Activated naive CD8-positive, alpha-beta T cell (primary cell): ENCODE measurements around the gene DCBLD1.
"Not testable (repeated sequence)": the region's sequence is repeated elsewhere in the genome, so short reads cannot be mapped to it uniquely, and the experiment has no call there.

Experiments
- H3K27ac Mint-ChIP-seq: one replicate; pipeline ENCODE4 v1.8.0; 2021; ENCODE audit warnings: mixed read lengths
- H3K27me3 Mint-ChIP-seq: one replicate; pipeline ENCODE4 v1.8.0; 2021; ENCODE audit warnings: mixed read lengths
- H3K36me3 Mint-ChIP-seq: one replicate; pipeline ENCODE4 v1.8.0; 2021; ENCODE audit warnings: mixed read lengths
- H3K4me1 Mint-ChIP-seq: one replicate; pipeline ENCODE4 v1.8.0; 2021; ENCODE audit warnings: low read depth, mixed read lengths
- H3K4me3 Mint-ChIP-seq: one replicate; pipeline ENCODE4 v1.8.0; 2021; ENCODE audit warnings: mild to moderate bottlenecking, mixed read lengths
- H3K9me3 Mint-ChIP-seq: one replicate; pipeline ENCODE4 v1.8.0; 2021; ENCODE audit warnings: low read depth, mixed read lengths

DCBLD1 gene

DNA sequence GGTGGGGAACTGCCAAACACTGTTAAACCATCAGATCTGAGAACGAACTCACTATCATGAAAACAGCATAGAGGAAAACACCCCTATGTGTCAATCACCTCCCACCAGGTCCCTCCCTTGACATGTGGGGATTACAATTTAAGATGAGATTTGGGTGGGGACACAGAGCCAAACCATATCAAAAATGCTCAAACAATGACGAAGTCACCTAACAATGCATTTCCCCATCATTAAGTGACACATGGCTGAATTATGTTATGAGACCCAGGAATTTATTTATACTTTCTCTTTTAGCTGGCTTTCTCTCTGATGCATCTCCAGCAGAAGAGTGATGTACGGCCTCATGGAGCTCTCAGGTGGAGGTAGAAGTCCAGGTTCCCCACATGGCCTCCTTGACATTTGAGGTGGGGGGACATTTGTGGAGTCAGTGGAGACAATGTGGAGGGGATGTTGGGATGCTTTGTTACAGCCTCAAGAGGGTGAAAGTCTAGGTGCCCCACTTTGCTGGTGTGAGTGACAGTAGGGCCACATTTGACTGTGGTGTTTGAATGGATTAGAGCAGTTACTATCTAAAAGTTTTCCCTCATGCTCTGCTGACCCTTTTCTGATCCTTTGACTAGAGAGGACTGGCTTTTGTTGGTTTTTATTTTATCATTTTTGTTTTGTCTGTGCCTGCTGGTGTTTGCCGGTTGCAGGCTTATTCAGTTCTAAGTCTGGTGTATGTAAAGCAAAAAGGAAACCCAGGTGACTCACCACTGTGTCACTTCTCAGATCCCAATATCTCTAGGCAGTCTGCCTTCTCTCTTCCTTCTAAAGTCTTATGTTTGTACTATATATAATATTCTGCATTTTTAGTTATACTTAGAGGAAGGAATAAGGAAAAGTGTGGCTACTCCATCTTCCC, 18.5 kb upstream of the DCBLD1 start:
- no peak overlapping the region for H3K4me3 Mint-ChIP-seq
- peak overlapping the region; percentile 54 for H3K27ac Mint-ChIP-seq
- H3K36me3 Mint-ChIP-seq, result no peaks in the 10 kb centered on the region
- H3K27me3 Mint-ChIP-seq, result peaks cover 9% of the 10 kb centered on the region
- no peaks in the 10 kb centered on the region for H3K9me3 Mint-ChIP-seq
- peaks cover 11% of the 10 kb centered on the region for H3K4me1 Mint-ChIP-seq

DNA sequence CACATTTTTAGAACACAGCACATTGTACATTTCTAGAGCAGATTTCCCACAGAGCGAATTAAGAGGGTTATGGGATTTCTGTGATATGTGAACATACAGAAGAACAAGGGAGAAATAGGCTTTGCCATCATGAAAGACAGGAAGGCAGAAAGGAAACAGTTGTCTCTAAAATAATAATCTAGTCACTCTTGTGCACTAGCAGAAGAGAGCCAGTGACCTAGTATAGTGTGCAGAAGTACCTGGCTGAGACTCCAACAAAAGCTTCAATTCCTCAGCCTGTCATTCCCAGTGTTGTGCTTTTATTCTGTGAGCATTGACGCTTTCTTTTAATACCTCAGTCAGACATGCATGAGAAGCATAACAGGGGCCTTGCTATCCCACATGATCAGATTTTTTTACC, 17.8 kb upstream of the DCBLD1 start:
- Mint-ChIP-seq H3K4me3 (no peak overlapping the region), H3K27ac (no peak overlapping the region), H3K36me3 (no peaks in the 10 kb centered on the region), H3K27me3 (peaks cover 9% of the 10 kb centered on the region), H3K4me1 (peaks cover 14% of the 10 kb centered on the region), H3K9me3 (no peaks in the 10 kb centered on the region)

DNA sequence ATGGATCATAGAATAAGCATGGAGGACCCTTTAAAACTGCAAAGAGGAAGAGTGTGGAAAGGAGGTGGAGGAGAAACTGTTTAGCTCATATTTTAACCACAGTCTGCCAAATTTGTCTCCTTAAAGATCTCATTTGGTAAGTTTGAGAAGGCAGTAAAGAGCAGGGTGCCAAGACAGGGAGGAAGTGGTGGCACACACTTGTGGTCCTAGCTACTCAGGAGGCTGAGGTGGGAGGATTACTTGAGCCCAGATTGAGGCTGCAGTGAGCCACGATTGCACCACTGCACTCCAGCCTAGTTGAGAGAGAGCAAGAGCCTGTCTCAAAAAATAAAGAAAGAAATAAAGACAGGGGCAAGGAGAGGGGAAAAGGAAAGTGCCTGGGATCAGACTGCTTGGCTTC, 16.8 kb upstream of the DCBLD1 start:
- Mint-ChIP-seq H3K4me1 (peaks cover 14% of the 10 kb centered on the region), H3K36me3 (no peaks in the 10 kb centered on the region), H3K27ac (no peak overlapping the region), H3K9me3 (no peaks in the 10 kb centered on the region), H3K27me3 (peaks cover 9% of the 10 kb centered on the region), H3K4me3 (no peak overlapping the region)

DNA sequence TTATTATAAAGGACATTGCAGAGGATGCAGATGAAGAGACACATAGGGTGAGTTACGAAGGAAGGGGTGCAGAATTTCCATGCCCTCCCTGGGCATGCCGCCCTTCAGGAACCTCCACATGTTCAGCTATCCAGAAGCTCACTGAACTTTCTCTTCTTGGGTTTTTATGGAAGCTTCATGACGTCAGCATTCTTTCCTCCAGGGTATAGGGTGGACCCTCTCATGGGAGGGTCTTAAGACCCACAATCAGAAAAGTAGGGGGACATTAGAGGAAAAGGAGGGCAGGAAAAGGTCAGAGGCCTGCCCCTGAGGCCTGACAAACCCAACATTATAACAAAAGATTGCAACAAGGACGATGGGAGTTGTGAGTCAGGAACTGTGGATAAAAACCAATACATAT, 14.6 kb upstream of the DCBLD1 start:
- Mint-ChIP-seq H3K4me3 (no peak overlapping the region), H3K27ac (no peak overlapping the region), H3K4me1 (peaks cover 14% of the 10 kb centered on the region), H3K27me3 (peaks cover 14% of the 10 kb centered on the region), H3K36me3 (no peaks in the 10 kb centered on the region), H3K9me3 (no peaks in the 10 kb centered on the region)

DNA sequence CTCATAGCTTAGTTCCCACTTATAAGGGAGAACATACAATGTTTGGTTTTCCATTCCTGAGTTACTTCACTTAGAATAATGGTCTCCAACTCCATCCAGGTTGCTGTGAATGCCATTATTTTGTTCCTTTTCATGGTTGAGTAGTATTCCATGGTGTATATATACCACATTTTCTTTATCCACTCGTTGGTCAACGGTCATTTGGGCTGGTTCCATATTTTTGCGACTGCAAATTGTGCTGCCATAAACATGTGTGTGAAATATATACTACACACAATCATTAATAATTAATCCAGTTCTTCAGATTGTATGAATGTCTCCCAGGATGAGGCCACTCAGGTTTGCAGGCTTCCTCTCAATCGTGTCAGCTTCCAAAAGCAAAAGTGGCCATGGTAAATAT, 13.9 kb upstream of the DCBLD1 start:
- H3K4me3 Mint-ChIP-seq, H3K9me3 Mint-ChIP-seq, H3K36me3 Mint-ChIP-seq, H3K27ac Mint-ChIP-seq: not testable (repeated sequence)
- Mint-ChIP-seq H3K4me1 (peaks cover 12% of the 10 kb centered on the region), H3K27me3 (peaks cover 16% of the 10 kb centered on the region)

DNA sequence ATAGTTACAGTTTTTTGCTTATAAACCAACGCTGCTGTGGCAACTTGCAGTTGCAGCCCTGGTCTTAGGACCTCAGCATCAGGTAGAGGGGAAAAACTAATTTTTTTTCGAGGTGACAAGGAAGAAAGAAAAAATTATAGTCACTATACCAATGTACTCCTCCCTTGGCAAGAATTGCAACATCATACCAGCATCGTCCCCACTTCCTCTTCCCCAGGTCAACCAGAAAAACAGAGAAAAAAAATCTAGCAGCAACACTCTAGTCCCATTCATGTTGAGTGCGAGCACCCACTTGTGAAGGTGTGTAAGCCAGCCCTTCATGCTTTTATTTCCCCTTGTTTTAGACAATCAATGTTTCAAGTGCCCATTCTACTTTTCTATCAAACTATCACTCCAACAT, 13.1 kb upstream of the DCBLD1 start:
- Mint-ChIP-seq H3K4me3 (no peak overlapping the region), H3K27ac (no peak overlapping the region), H3K27me3 (peaks cover 21% of the 10 kb centered on the region), H3K4me1 (peaks cover 5% of the 10 kb centered on the region), H3K9me3 (no peaks in the 10 kb centered on the region), H3K36me3 (no peaks in the 10 kb centered on the region)

DNA sequence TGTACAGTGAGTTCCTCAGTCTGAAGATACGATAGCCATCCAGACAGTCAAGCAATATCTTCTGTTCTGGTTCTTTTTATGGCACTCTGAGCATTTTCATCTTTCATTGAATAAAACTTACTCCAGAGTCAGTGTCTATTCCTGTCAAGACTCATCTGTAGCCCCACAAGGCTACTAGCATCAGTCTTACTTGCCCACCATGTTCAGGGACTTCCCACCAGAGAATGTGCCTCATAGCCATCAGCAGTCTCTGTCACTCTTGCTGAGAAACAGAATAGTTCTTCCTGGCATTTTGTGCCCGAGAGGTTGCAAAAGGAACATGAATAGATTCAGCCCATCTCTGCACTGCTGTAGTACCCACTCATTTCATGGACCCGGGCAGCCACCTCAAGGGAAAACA, 12.7 kb upstream of the DCBLD1 start:
- no peak overlapping the region for H3K4me3 Mint-ChIP-seq
- no peaks in the 10 kb centered on the region for H3K9me3 Mint-ChIP-seq
- no peaks in the 10 kb centered on the region for H3K36me3 Mint-ChIP-seq
- no peak overlapping the region for H3K27ac Mint-ChIP-seq
- H3K27me3 Mint-ChIP-seq, result peaks cover 21% of the 10 kb centered on the region
- H3K4me1 Mint-ChIP-seq, result peaks cover 3% of the 10 kb centered on the region

DNA sequence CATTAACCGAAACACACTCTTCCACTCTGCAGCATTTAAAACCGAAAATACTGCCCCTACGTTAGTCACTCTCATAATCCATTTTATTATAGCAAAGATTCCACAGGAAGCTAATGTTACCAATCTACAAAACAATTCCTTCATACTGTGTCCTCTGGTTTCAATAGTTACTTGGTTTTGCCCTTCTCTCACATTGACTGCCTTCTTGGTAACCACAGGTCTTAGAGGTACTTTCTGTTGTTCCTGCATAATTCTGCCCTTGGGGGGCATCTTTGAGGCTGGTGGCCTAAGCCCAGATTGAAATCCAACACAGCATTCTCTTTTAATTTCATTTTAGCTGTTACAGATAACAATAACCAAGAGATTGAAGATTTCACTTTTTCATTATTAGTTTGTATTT, 9.8 kb upstream of the DCBLD1 start:
- Mint-ChIP-seq H3K4me3 (no peak overlapping the region), H3K27me3 (peaks cover 28% of the 10 kb centered on the region), H3K9me3 (no peaks in the 10 kb centered on the region), H3K27ac (no peak overlapping the region), H3K36me3 (no peaks in the 10 kb centered on the region), H3K4me1 (peaks cover 3% of the 10 kb centered on the region)

DNA sequence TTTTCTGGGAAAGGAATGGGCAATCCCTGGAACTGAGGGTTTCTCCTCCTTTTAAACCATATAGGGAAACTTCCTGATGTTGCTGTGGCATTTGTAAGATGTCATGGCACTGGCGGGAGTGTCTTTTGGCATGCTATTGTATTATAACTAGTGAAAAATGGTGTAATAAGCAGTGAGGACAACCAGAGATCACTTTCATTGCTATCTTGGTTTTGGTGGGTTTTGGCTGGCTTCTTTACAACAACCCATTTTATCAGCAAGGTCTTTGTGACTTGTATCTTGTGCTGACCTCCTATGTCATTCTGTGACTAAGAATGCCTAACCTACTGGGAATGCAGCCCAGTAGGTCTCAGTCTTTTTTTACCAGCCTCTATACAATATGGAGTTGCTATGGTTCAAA, 9.1 kb upstream of the DCBLD1 start:
- Mint-ChIP-seq H3K27ac (no peak overlapping the region), H3K4me3 (no peak overlapping the region), H3K9me3 (no peaks in the 10 kb centered on the region), H3K4me1 (peaks cover 3% of the 10 kb centered on the region), H3K36me3 (no peaks in the 10 kb centered on the region), H3K27me3 (peaks cover 27% of the 10 kb centered on the region)

DNA sequence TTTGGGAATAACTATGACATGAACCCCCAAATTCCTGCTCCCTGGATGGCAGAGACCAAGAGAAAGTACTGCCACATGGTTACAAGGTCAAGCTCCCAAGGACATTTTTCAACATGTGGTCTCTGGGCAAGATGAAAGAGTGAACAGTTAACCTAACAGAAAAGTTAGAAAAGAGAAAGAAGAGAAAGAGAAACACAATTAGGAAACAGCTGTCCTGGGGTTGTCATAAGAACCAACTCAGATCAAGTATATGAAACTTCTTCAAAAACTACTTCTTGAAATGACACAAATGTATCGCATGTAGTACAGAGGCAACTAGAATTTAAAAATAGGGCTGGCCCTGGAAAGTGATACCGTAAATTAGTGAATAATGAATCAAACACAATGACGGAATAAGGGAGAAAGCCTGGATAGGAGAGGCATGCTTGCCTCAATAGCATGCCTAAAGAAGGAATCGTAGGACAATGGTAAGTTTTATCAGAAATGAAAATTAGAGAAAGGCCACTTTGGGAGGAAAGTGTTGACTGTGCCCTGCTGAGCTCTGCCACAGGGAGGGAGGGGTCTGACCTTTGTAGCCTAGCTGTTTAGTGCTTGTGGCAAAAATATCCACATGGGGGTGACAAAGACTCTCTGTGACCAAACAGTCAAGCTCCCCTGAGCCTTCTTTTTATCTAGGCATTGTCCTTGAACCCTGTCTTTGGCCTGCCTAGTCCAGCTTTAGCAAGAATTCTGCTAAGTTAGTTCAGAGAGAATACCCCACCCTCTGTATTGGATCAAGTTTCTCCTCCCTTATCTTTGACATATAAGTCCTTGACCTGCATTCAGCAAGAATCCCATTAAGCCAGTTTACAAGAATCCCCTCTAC, 4.3 kb upstream of the DCBLD1 start:
- Mint-ChIP-seq H3K4me1 (peaks cover 13% of the 10 kb centered on the region), H3K27me3 (peaks cover 23% of the 10 kb centered on the region), H3K9me3 (no peaks in the 10 kb centered on the region), H3K27ac (no peak overlapping the region), H3K36me3 (no peaks in the 10 kb centered on the region), H3K4me3 (no peak overlapping the region)

DNA sequence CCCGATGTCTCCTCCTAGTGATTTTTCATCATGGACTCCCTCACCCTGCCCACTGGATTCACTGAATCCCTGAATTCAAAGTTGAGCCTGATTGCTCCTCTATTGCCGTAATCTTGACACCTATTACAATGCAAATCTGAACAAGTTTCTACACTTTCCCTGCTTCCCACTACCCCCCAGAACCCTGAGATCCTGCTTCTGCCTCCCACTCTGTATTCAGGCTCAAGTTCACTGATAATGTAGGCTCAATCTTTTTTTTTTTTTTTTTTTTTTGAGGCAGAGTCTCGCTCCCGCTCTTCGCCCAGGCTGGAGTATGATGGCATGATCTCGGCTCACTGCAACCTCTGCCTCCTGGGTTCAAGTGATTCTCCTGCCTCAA, 3.6 kb upstream of the DCBLD1 start:
- Mint-ChIP-seq H3K9me3 (no peaks in the 10 kb centered on the region), H3K4me1 (peaks cover 18% of the 10 kb centered on the region), H3K36me3 (no peaks in the 10 kb centered on the region), H3K27me3 (peaks cover 26% of the 10 kb centered on the region), H3K27ac (no peak overlapping the region), H3K4me3 (no peak overlapping the region)

DNA sequence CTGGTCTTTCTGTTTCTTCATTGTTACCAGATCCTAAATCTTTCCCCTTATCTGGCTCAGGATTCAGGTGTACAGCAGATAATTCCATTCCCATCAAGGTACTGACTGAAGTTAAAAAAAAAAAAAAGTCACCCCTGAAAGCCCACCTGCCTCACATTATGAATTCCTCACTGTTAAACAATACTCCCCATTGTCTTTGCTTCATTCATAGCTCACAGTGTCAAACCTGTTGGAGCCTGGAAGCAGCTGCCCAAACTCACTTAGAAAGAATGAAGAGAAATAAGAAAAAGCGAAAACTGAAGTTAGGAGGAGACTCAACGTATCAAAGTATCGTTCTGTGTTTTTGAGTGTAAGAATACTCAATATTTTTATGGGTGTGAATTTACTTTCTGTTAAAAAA, 1.8 kb upstream of the DCBLD1 start:
- Mint-ChIP-seq H3K27ac (no peak overlapping the region), H3K36me3 (no peaks in the 10 kb centered on the region), H3K4me1 (peaks cover 18% of the 10 kb centered on the region), H3K9me3 (no peaks in the 10 kb centered on the region), H3K4me3 (no peak overlapping the region), H3K27me3 (peaks cover 22% of the 10 kb centered on the region)

DNA sequence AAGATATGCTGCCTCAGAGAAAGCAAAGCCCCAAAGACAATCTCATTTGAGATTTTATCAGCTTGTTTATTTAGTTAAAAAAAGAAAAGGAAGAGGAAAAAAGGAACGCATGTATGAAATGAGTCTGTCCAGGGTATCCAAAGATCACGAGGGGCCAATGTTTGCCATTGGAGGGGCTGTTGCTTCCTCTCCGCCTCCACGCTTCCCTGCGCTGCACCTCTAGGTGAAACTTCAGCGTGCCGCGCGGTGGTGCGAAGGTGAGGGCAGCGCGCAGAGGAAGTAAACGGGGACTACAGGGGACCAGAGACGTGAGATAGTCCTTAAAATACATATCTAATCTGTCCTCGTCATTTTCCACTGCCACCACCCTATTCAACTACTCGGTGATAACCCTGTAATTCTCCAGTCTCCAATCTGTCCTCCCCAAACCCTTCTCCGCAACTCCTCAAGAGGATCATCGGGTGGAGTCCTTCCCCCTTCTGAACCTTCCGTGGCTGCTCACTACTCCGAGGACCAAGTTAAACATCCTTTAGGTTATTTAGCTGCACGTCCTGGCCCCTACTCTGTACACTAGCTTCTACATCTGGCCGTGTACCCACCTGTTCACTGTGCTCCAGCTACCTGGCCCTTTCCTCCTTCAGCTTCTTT, 1.1 kb upstream of the DCBLD1 start:
- Mint-ChIP-seq H3K27me3 (peaks cover 23% of the 10 kb centered on the region), H3K4me3 (peak overlapping the region; percentile 76), H3K4me1 (peaks cover 18% of the 10 kb centered on the region), H3K36me3 (no peaks in the 10 kb centered on the region), H3K27ac (no peak overlapping the region), H3K9me3 (no peaks in the 10 kb centered on the region)

DNA sequence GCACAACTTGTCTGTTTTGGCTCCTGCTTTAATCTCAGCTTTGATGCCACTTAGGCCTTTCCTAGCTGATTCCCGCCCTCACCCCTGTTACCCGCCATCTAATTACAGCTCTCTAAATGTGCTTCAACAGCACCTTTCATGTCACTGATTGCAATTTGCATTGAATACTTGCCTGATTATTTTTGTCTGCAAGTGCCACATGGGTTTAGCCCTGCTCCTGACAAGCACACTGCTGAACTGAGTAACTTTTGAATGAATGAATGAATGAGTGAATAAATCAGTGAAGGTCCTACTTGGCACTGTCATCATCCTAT, 591 bp upstream of the DCBLD1 start:
- Mint-ChIP-seq H3K4me3 (peak overlapping the region; percentile 76), H3K27me3 (peaks cover 22% of the 10 kb centered on the region), H3K4me1 (peaks cover 18% of the 10 kb centered on the region), H3K27ac (no peak overlapping the region), H3K9me3 (no peaks in the 10 kb centered on the region), H3K36me3 (no peaks in the 10 kb centered on the region)

DNA sequence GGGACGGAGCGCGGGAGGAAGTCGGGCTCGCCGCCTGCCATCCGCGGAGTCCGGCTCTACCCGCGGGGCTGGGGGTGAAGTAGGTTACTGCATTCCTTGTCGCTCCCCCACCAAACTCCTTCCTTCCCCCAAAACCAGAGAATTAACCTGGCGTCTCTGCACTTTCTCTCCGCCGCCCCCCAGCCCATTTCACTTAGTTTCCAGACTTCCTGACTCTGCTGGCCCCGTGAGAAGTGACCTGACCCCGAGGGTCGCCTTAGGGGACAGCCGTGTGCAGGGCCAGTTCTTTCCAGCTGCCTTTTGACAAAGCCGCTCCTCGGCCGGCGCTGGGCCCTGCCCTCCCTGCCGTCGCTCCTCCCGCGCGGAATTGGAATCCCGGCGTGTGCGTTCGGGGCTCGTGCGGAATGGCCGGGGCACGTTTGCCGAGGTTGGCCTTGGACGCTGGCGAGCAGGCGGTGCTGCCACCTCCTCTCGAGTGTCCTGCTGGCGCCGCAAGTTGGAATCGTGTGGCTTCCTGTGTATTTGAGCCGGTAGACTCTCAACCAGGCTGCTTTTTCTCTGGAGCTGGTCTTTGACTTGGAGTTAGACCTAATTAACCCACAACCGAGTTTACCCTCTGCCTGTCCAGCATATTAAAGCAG, 650 bp downstream of the DCBLD1 start:
- Mint-ChIP-seq H3K36me3 (no peaks in the 10 kb centered on the region), H3K4me3 (peak overlapping the region; percentile 94), H3K27me3 (peaks cover 19% of the 10 kb centered on the region), H3K9me3 (no peaks in the 10 kb centered on the region), H3K27ac (peak overlapping the region; percentile 37), H3K4me1 (peaks cover 18% of the 10 kb centered on the region)
